T-helper 2 cell treated with Interferon-gamma antibody and Interleukin-4, amounts not matched to agents 100 ng/mL and 5 ng/mL, for 36 hours (primary cell): ENCODE results near the gene CDC37. TPM values are rescaled to one million over a fixed set of nuclear protein-coding genes. Genes with fewer than 3 reads are reported as not detected.
"Not testable (repeated sequence)": the region's sequence is repeated elsewhere in the genome, so short reads cannot be mapped to it uniquely, and the experiment has no call there.

Experiments used
- intact Hi-C: fragments of 100-400 bp; cut with micrococcal nuclease; formaldehyde crosslinking; loops from one replicate; pipeline ENCODE4 v1.15.1; 2023
- total RNA-seq: library from RNA; stranded (reverse); gene quantifications from 2 replicates; pipeline ENCODE4 v1.2.3, GENCODE V29; 2022

The CDC37 gene
- total RNA-seq, 1 donor from 2014 or later, result 201 TPM

GRCh38 chr19:10399340-10399739 is 4.0 kb downstream of the CDC37 start:
- intact Hi-C loops, result not testable (repeated sequence)

- intact Hi-C loops, result no loop called here
Observed at GRCh38 chr19:10398819-10399218, 4.5 kb downstream of the CDC37 start.

GRCh38 chr19:10395917-10396316 is 7.4 kb downstream of the CDC37 start:
- intact Hi-C loops, result no loop called here

- intact Hi-C loops, result no loop called here
Observed at GRCh38 chr19:10395436-10395835, 7.9 kb downstream of the CDC37 start.

- intact Hi-C loops, result no loop called here
Observed at GRCh38 chr19:10395003-10395402, 8.3 kb downstream of the CDC37 start.

GRCh38 chr19:10393137-10393536 is 10.2 kb downstream of the CDC37 start:
- intact Hi-C loops, result no loop called here

- intact Hi-C loops, result no loop called here
Observed at GRCh38 chr19:10392120-10392519, 11.2 kb downstream of the CDC37 start.

GRCh38 chr19:10390652-10391286 is 12.6 kb downstream of the CDC37 start:
- intact Hi-C loops, result no loop called here

GRCh38 chr19:10389863-10390262 is 13.5 kb downstream of the CDC37 start:
- intact Hi-C loops, result loop anchor here (1.0 kb wide), 2 partner anchors 121 to 456 kb away; no protein-coding TSS in a partner anchor

GRCh38 chr19:10388957-10389356 is 14.4 kb downstream of the CDC37 start:
- intact Hi-C loops, result loop anchor here (1.0 kb wide), 2 partner anchors 120 to 455 kb away; no protein-coding TSS in a partner anchor

- intact Hi-C loops, result no loop called here
Observed at GRCh38 chr19:10384580-10384979, 18.8 kb downstream of the CDC37 start.

- intact Hi-C loops, result not testable (repeated sequence)
Observed at GRCh38 chr19:10383223-10383499, 20.2 kb downstream of the CDC37 start.

- intact Hi-C loops, result loop anchor here (1.0 to 2.0 kb wide), 3 partner anchors 23 to 110 kb away; partner anchors contain the start of genes CDC37, ICAM1 and RAVER1
Observed at GRCh38 chr19:10380313-10381102, 22.8 kb downstream of the CDC37 start, which contains the start of gene TYK2. Gene TYK2, minus strand, starts transcription at chr19:10380572. Its CDS starts 2,166 bp downstream, at chr19:10378406.

- intact Hi-C loops, result loop anchor here (1.0 to 2.0 kb wide), 3 partner anchors 23 to 109 kb away; partner anchors contain the start of genes CDC37, ICAM1 and RAVER1
Observed at GRCh38 chr19:10379880-10380312, 23.4 kb downstream of the CDC37 start.

GRCh38 chr19:10378124-10378523 is 25.2 kb downstream of the CDC37 start:
- intact Hi-C loops, result no loop called here

- intact Hi-C loops, result not testable (repeated sequence)
Observed at GRCh38 chr19:10377140-10377640, 26.2 kb downstream of the CDC37 start.

GRCh38 chr19:10374931-10375330 is 28.4 kb downstream of the CDC37 start:
- intact Hi-C loops, result no loop called here

- intact Hi-C loops, result no loop called here
Observed at GRCh38 chr19:10372690-10373089, 30.7 kb downstream of the CDC37 start.

GRCh38 chr19:10368101-10368803 is 35.1 kb downstream of the CDC37 start:
- intact Hi-C loops, result no loop called here

GRCh38 chr19:10366950-10367512 is 36.3 kb downstream of the CDC37 start:
- intact Hi-C loops, result not testable (repeated sequence)

GRCh38 chr19:10365518-10365917 is 37.8 kb downstream of the CDC37 start:
- intact Hi-C loops, result no loop called here
